ENCODE measurements around the gene ECHDC1.

DNA sequence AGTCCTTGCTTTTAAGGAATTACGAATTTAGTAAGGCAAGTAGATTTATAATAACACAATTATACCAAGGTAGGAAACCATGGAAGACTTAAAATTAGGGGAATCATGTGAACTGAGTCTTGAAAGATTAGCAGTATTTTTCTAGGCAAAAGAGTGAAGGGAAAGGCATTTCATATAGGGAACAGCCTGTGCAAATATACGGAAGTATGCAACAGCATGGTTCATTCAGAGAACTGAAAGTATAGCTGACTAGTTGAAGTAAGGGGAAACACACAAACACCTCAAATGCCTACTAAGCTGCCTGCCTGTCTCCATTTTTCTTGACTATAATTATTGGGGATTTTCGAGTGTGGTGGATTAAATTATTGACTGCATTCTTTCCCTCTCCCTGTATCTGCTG lies 39.0 kb upstream of the ECHDC1 start:
- TF ChIP-seq, protein P1, sequence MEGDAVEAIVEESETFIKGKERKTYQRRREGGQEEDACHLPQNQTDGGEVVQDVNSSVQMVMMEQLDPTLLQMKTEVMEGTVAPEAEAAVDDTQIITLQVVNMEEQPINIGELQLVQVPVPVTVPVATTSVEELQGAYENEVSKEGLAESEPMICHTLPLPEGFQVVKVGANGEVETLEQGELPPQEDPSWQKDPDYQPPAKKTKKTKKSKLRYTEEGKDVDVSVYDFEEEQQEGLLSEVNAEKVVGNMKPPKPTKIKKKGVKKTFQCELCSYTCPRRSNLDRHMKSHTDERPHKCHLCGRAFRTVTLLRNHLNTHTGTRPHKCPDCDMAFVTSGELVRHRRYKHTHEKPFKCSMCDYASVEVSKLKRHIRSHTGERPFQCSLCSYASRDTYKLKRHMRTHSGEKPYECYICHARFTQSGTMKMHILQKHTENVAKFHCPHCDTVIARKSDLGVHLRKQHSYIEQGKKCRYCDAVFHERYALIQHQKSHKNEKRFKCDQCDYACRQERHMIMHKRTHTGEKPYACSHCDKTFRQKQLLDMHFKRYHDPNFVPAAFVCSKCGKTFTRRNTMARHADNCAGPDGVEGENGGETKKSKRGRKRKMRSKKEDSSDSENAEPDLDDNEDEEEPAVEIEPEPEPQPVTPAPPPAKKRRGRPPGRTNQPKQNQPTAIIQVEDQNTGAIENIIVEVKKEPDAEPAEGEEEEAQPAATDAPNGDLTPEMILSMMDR (IDR thresholded peaks at IDR 0.05) = no peak
- no peak for TF ChIP-seq ZFX (IDR thresholded peaks at IDR 0.05; ENCODE audit: borderline replicate concordance)

All from 22Rv1 (cell line).